Neural progenitor cell (in vitro differentiated cells): Measurements from ENCODE around the gene COL8A2. TPM values are rescaled to one million over a fixed set of nuclear protein-coding genes. Genes with fewer than 3 reads are reported as not detected.

Source experiments
- DNase-seq: peaks from one replicate; pipeline ENCODE4 v3.0.0-alpha.2; 2016; ENCODE audit warnings: low spot score
- H2AFZ ChIP-seq: fragments of 200-600 bp; sonication (generic); replicated peaks from 2 replicates; pipeline ENCODE4 v1.6.1; 2016; ENCODE audit warnings: antibody characterized with exemption
- H3F3A ChIP-seq: fragments of 200-600 bp; sonication (generic); 2 replicates; pipeline ENCODE4 v1.6.1; 2016; ENCODE audit warnings: antibody characterized with exemption, low read depth
- H3K27ac ChIP-seq: fragments of 200-600 bp; sonication (generic); 2 replicates; pipeline ENCODE4 v1.5.1; 2016; ENCODE audit warnings: mild to moderate bottlenecking
- H3K27me3 ChIP-seq: fragments of 200-600 bp; sonication (generic); 2 replicates; pipeline ENCODE4 v1.6.1; 2016; ENCODE audit warnings: mild to moderate bottlenecking, moderate library complexity
- H3K36me3 ChIP-seq: fragments of 200-600 bp; sonication (generic); 2 replicates; pipeline ENCODE4 v1.5.1; 2016
- H3K4me1 ChIP-seq: fragments of 200-600 bp; sonication (generic); 2 replicates; pipeline ENCODE4 v1.6.1; 2016; ENCODE audit warnings: mixed run types
- H3K4me2 ChIP-seq: fragments of 200-600 bp; sonication (generic); 2 replicates; pipeline ENCODE4 v1.6.1; 2016
- H3K4me3 ChIP-seq: fragments of 200-600 bp; sonication (generic); 2 replicates; pipeline ENCODE4 v1.5.1; 2016
- H3K79me2 ChIP-seq: fragments of 200-600 bp; sonication (generic); 2 replicates; pipeline ENCODE4 v1.6.1; 2016; ENCODE audit warnings: low read depth
- H3K9ac ChIP-seq: fragments of 200-600 bp; sonication (generic); 2 replicates; pipeline ENCODE4 v1.6.1; 2016
- H3K9me3 ChIP-seq: fragments of 200-600 bp; sonication (generic); 2 replicates; pipeline ENCODE4 v1.5.1; 2016; ENCODE audit warnings: low read depth
- H4K20me1 ChIP-seq: fragments of 200-600 bp; sonication (generic); 2 replicates; pipeline ENCODE4 v1.6.1; 2016; ENCODE audit warnings: low read depth
- H3K27ac Mint-ChIP-seq: 3 replicates; pipeline ENCODE4 v1.8.0; 2021; ENCODE audit warnings: mixed read lengths
- H3K27me3 Mint-ChIP-seq: 2 replicates; pipeline ENCODE4 v1.8.0; 2022; ENCODE audit warnings: low read depth, mild to moderate bottlenecking, inconsistent platforms, moderate library complexity, mixed read lengths; ENCODE audit not compliant: insufficient read depth
- H3K36me3 Mint-ChIP-seq: 3 replicates; pipeline ENCODE4 v1.8.0; 2021; ENCODE audit warnings: mixed read lengths
- H3K4me1 Mint-ChIP-seq: 3 replicates; pipeline ENCODE4 v1.8.0; 2021; ENCODE audit warnings: mixed read lengths
- H3K4me3 Mint-ChIP-seq: 3 replicates; pipeline ENCODE4 v1.8.0; 2021; ENCODE audit warnings: mild to moderate bottlenecking, moderate library complexity, mixed read lengths
- H3K9me3 Mint-ChIP-seq: 3 replicates; pipeline ENCODE4 v1.8.0; 2020; ENCODE audit warnings: mixed read lengths
- CTCF ChIP-seq: fragments of 200-600 bp; sonication (generic); IDR thresholded peaks from 2 replicates; pipeline ENCODE4 v1.5.1; 2017; ENCODE audit warnings: antibody characterized with exemption, mild to moderate bottlenecking
- EZH2 ChIP-seq: fragments of 200-600 bp; sonication (generic); IDR thresholded peaks from 2 replicates; pipeline ENCODE4 v1.6.1; 2017; ENCODE audit warnings: antibody characterized with exemption, mild to moderate bottlenecking, moderate library complexity
- EZH2phosphoT487 ChIP-seq: fragments of 200-600 bp; sonication (generic); IDR thresholded peaks from 2 replicates; pipeline ENCODE4 v1.6.1; 2017; ENCODE audit warnings: antibody characterized with exemption
- total RNA-seq: library from RNA; depleted of rRNA; stranded (reverse); fragments of >200 nt; gene quantifications from 2 replicates; pipeline ENCODE4 v1.2.3, GENCODE V29; 2015; ENCODE audit warnings: low replicate concordance

Gene COL8A2
- total RNA-seq, 1 donor from 2014 or later: not detected

- DNase-seq: no peak
- Mint-ChIP-seq H3K27ac (peak overlapping the region; percentile 51), H3K4me1 (peaks cover 44% of the 10 kb centered on the region)
These were observed 23.8 kb upstream of the COL8A2 start for GRCh38 chr1:36148821-36149236.

GRCh38 chr1:36144413-36144812, 19.4 kb upstream of the COL8A2 start:
- Mint-ChIP-seq H3K36me3 (peaks cover 13% of the 10 kb centered on the region), H3K27ac (no peak overlapping the region), H3K27me3 (peaks cover 2% of the 10 kb centered on the region), H3K4me1 (peaks cover 9% of the 10 kb centered on the region), H3K4me3 (no peak overlapping the region), H3K9me3 (peaks cover 2% of the 10 kb centered on the region)
- no peak overlapping the region for H3K27ac ChIP-seq
- TF ChIP-seq EZH2phosphoT487 (no peak), EZH2 (no peak), CTCF (no peak)
- no peak overlapping the region for H3K4me3 ChIP-seq
- peaks cover 30% of the 10 kb centered on the region for H3K79me2 ChIP-seq
- no peak overlapping the region for H3K9ac ChIP-seq
- DNase-seq: no peak
- H4K20me1 ChIP-seq: no peaks in the 10 kb centered on the region
- no peaks in the 10 kb centered on the region for H3K36me3 ChIP-seq
- no peaks in the 10 kb centered on the region for H3K27me3 ChIP-seq
- H3F3A ChIP-seq: peaks cover 6% of the 10 kb centered on the region
- H3K4me1 ChIP-seq: no peaks in the 10 kb centered on the region
- H3K4me2 ChIP-seq: no peak overlapping the region
- no peak overlapping the region for H2AFZ ChIP-seq
- H3K9me3 ChIP-seq: no peaks in the 10 kb centered on the region

More at GRCh38 chr1:36148821-36149236, 23.8 kb upstream of the COL8A2 start:
- Histone ChIP-seq H3K79me2 (peaks cover 20% of the 10 kb centered on the region), H3K9me3 (no peaks in the 10 kb centered on the region), H3K9ac (peak overlapping the region; percentile 27), H3F3A (peaks cover 28% of the 10 kb centered on the region), H4K20me1 (no peaks in the 10 kb centered on the region), H3K27me3 (peaks cover 14% of the 10 kb centered on the region), H3K4me3 (peak overlapping the region; percentile 65), H2AFZ (peak overlapping the region; percentile 50), H3K4me2 (peak overlapping the region; percentile 76), H3K27ac (peak overlapping the region; percentile 54), H3K4me1 (peaks cover 21% of the 10 kb centered on the region), H3K36me3 (no peaks in the 10 kb centered on the region)
- H3K27me3 Mint-ChIP-seq: peaks cover 9% of the 10 kb centered on the region
- TF ChIP-seq EZH2phosphoT487 (no peak), CTCF (no peak), EZH2 (no peak)
- peaks cover 9% of the 10 kb centered on the region for H3K36me3 Mint-ChIP-seq
- peaks cover 2% of the 10 kb centered on the region for H3K9me3 Mint-ChIP-seq
- H3K4me3 Mint-ChIP-seq: peak overlapping the region; percentile 94

- H3K27me3 ChIP-seq: no peaks in the 10 kb centered on the region
- H3K36me3 ChIP-seq: no peaks in the 10 kb centered on the region
- TF ChIP-seq CTCF (no peak), EZH2 (no peak), EZH2phosphoT487 (no peak)
- Mint-ChIP-seq H3K9me3 (peaks cover 2% of the 10 kb centered on the region), H3K36me3 (peaks cover 13% of the 10 kb centered on the region), H3K27me3 (peaks cover 2% of the 10 kb centered on the region), H3K4me1 (peaks cover 4% of the 10 kb centered on the region), H3K27ac (no peak overlapping the region), H3K4me3 (no peak overlapping the region)
- H3K9me3 ChIP-seq: no peaks in the 10 kb centered on the region
- no peak overlapping the region for H3K27ac ChIP-seq
- no peaks in the 10 kb centered on the region for H3K4me1 ChIP-seq
- no peak overlapping the region for H3K4me2 ChIP-seq
- no peaks in the 10 kb centered on the region for H3F3A ChIP-seq
- H2AFZ ChIP-seq: no peak overlapping the region
- no peak overlapping the region for H3K9ac ChIP-seq
- H3K4me3 ChIP-seq: no peak overlapping the region
- peaks cover 27% of the 10 kb centered on the region for H3K79me2 ChIP-seq
- H4K20me1 ChIP-seq: no peaks in the 10 kb centered on the region
- DNase-seq: no peak
These were observed 18.4 kb upstream of the COL8A2 start for GRCh38 chr1:36143424-36143823.
